Heart right ventricle (tissue), 16 donors: ENCODE data around the gene KLHL14. TPM values are rescaled to one million over a fixed set of nuclear protein-coding genes. Genes with fewer than 3 reads are reported as not detected.

Experiments used
- ATAC-seq, 8 donors: fragments of 200-7000 bp; cut with Tn5 transposase; one replicate each; pipeline ENCODE4 v1.9.1; 2020; ENCODE audit warnings: mild to moderate bottlenecking in 8 of 8, moderate library complexity in 8 of 8, moderate number of reproducible peaks in 1 of 8
- DNase-seq, 2 donors: peaks; one replicate each; pipeline ENCODE4 v3.0.0-alpha.2; 2020
- H3K27ac ChIP-seq, 10 donors: fragments of 200-600 bp; sonication (generic) in 2 of 10; one replicate each; pipeline versions ENCODE4 v1.5.0 to v1.8.0; 2020 to 2022; ENCODE audit warnings: mild to moderate bottlenecking in 3 of 10
- H3K27me3 ChIP-seq, 7 donors: fragments of 200-600 bp; one replicate each; pipeline ENCODE4 v1.8.0; 2021 to 2022; ENCODE audit warnings: mild to moderate bottlenecking in 2 of 7
- H3K36me3 ChIP-seq, 9 donors: fragments of 200-600 bp; sonication (generic) in 1 of 9; one replicate each; pipeline versions ENCODE4 v1.5.0 to v1.8.0; 2020 to 2022; ENCODE audit warnings: mild to moderate bottlenecking in 2 of 9
- H3K4me1 ChIP-seq, 9 donors: fragments of 200-600 bp; sonication (generic) in 1 of 9; one replicate each; pipeline versions ENCODE4 v1.5.0 to v1.8.0; 2020 to 2022; ENCODE audit warnings: mild to moderate bottlenecking in 4 of 9
- H3K4me3 ChIP-seq, 10 donors: fragments of 200-600 bp; sonication (generic) in 2 of 10; one replicate each; pipeline versions ENCODE4 v1.5.0 to v1.8.0; 2020 to 2022; ENCODE audit warnings: mild to moderate bottlenecking in 7 of 10, moderate library complexity in 2 of 10
- H3K9me3 ChIP-seq, 11 donors: fragments of 200-600 bp in 10 of 11; sonication (generic) in 2 of 11; one replicate each; pipeline versions ENCODE4 v1.5.0 to v1.8.0; 2013 to 2022; ENCODE audit warnings: mild to moderate bottlenecking in 2 of 11, control low read depth in 1 of 11, moderate library complexity in 1 of 11
- CTCF ChIP-seq, 9 donors: fragments of 200-600 bp; sonication (generic) in 2 of 9; IDR thresholded peaks; one replicate each; pipeline versions ENCODE4 v1.5.0 to v1.8.0; 2021 to 2022; ENCODE audit warnings: antibody characterized with exemption in 9 of 9, mild to moderate bottlenecking in 5 of 9, moderate library complexity in 1 of 9
- WGBS, 2 donors: extraction: QIAGEN DNeasy Blood & Tissue Kit; methylation state at CpG; one replicate each; pipeline ENCODE4 v1.1.7; 2013; ENCODE audit warnings: inconsistent platforms in 1 of 2; 5-methylcytosine and 5-hydroxymethylcytosine counted together
- intact Hi-C, 10 donors: fragments of 100-400 bp; cut with DNase I; formaldehyde crosslinking; loops; one replicate each; pipeline versions ENCODE4 v1.11.1 to v1.14.2; 2022
- long read RNA-seq, 3 donors: library from polyadenylated mRNA; unstranded; transcript quantifications; one replicate each; pipeline ENCODE4 v2.0.0, GENCODE V29; 2020 to 2021
- polyA plus RNA-seq, 2 donors: library from polyadenylated mRNA; stranded (reverse); fragments of 200-250 nt; gene quantifications; one replicate each; pipeline ENCODE4 v1.2.3, GENCODE V29; 2013
- total RNA-seq, 10 donors: library from RNA; stranded (reverse); fragmentation: NEBNext Ultra II Directional in 3 of 10; extraction: Animal tissue kit (Norgen Biotek cat#: 25700) in 3 of 10; gene quantifications; one replicate each; pipeline versions ENCODE4 v1.2.1 to v1.2.4, GENCODE V29; 2021 to 2023
- donor health status: Arrhythmogenic right ventricular cardiomyopathy.
- donor health status: ischemic (EF 13 %, LVEDD 7.1; RV severe dilation, severe dysfunction).
- donor health status: healthy with polysubstance abuse.
- donor health status: DM: no; HTN: yes; CAD: no.
- donor health status: DM: no; HTN: no; CAD: no.
- donor health status: ischemic (EF 25% LVEDD 6.9; RV normal size, moderate dysfunction).
- donor health status: ischemic (EF 25% LVEDD 5.7; RV mildly dilated, moderate dysfunction).
- donor health status: healthy.
- donor health status: DM: yes; HTN: yes; CAD: no.
- donor health status: Ischemic cardiomyopathy.
- donor health status: ischemic (EF 35%, LVEDD 5.7; RV mildly dilated, moderate dysfunction).
- donor health status: nonischemic (EF 11% LVEDD 7.7; RV severe dilation, severe dysfunction).
- donor health status: DM: yes; HTN: yes; CAD: no.
- donor health status: PGD.
- donor health status: ischemic (EF 29% LVEDD 5.4; RV normal size, mild dysfunction).
- donor health status: nonischemic (EF 23%, LVEDD 6.1; RV moderate dilation, normal function).

The KLHL14 gene
- total RNA-seq (under 1 TPM in 5 of 10 donors, not detected in 5; 0.04 to 0.28 (median 0.12) TPM), polyA plus RNA-seq (under 1 TPM; 0.04 to 0.15 TPM)
- long read RNA-seq, donor 1: 0 reads
- long read RNA-seq, donor 2: 0 reads
- long read RNA-seq, donor 3: 0 reads

GRCh38 chr18:32772581-32773381 lies at the start of gene KLHL14:
KLHL14 (minus strand) TSS chr18:32773023; CDS start chr18:32770591, 2,432 bp downstream.
- no peak for TF ChIP-seq CTCF (IDR thresholded peaks at IDR 0.05)
- Histone ChIP-seq H3K36me3 (no peaks in the 10 kb centered on the region), H3K27me3 (peaks cover 22 to 57% (median 39%) of the 10 kb centered on the region in 7 donors), H3K9me3 (no peaks in the 10 kb centered on the region), H3K27ac (no peak within 1 kb of the TSS), H3K4me1 (peaks cover 0 to 26% (median 19%) of the 10 kb centered on the region in 9 donors), H3K4me3 (peak within 1 kb of the TSS; percentile 8 to 59 (median 46))
- DNase-seq (no peak), ATAC-seq (no peak)
- intact Hi-C loops: loop anchor here in 1 of 10 donors (5.0 kb wide), 1 partner anchor 40 kb away; no protein-coding TSS in a partner anchor
- 48 to 50% methylated on average over 17 of the region's 17 CpGs for WGBS, 2 donors

- Histone ChIP-seq H3K4me3 (no peak overlapping the region), H3K27me3 (no peaks in the 10 kb centered on the region), H3K36me3 (no peaks in the 10 kb centered on the region), H3K4me1 (no peaks in the 10 kb centered on the region), H3K9me3 (no peaks in the 10 kb centered on the region), H3K27ac (no peak overlapping the region)
- no peak for ATAC-seq
- intact Hi-C loops: loop anchor here in 1 of 10 donors (10.0 kb wide), 2 partner anchors 53 to 57 kb away; no protein-coding TSS in a partner anchor
- no peak for TF ChIP-seq CTCF (IDR thresholded peaks at IDR 0.05)
- no peak for DNase-seq
- 86 to 87% methylated on average over 16 of the region's 16 CpGs for WGBS, 2 donors
Observed at GRCh38 chr18:32822197-32822596, 49.4 kb upstream of the KLHL14 start.

GRCh38 chr18:32815881-32816280 lies 43.1 kb upstream of the KLHL14 start:
- no peak for ATAC-seq
- no peaks in the 10 kb centered on the region for H3K4me1 ChIP-seq

More at GRCh38 chr18:32815881-32816280, 43.1 kb upstream of the KLHL14 start:
- peaks cover 0 to 3% (median 0%) of the 10 kb centered on the region in 7 donors for H3K27me3 ChIP-seq
- peaks cover 0 to 2% (median 0%) of the 10 kb centered on the region in 11 donors for H3K9me3 ChIP-seq
- 66 to 74% methylated on average over 3 of the region's 3 CpGs for WGBS, 2 donors
- no peak for DNase-seq
- H3K27ac ChIP-seq: no peak overlapping the region
- TF ChIP-seq CTCF (IDR thresholded peaks at IDR 0.05): no peak
- H3K36me3 ChIP-seq: no peaks in the 10 kb centered on the region
- H3K4me3 ChIP-seq: no peak overlapping the region
- intact Hi-C loops: loop anchor here in 1 of 10 donors (10.0 kb wide), 1 partner anchor 59 kb away; no protein-coding TSS in a partner anchor
